HCT116 (cell line): ENCODE measurements around the gene UBE2J2. TPM values are rescaled to one million over a fixed set of nuclear protein-coding genes. Genes with fewer than 3 reads are reported as not detected.
A peak's percentile ranks its signal among the peaks of the same experiment; 100 is the strongest.

Experiments used
- ATAC-seq: fragments of 200-7000 bp; cut with Tn5 transposase; 2 replicates; pipeline ENCODE4 v1.9.1; 2020; ENCODE audit warnings: mild to moderate bottlenecking, moderate library complexity
- BruUV-seq: library from RNA; stranded (reverse); fragments of 400-500 nt; replicated peaks from 2 replicates; lab custom pipeline; 2021; lab: Mats Ljungman, UMichigan
- CTCF ChIA-PET: fragments of 300-600 bp; sonication (Branson Sonifier 250); formaldehyde crosslinking; loops from one replicate; lab custom pipeline; 2021; ENCODE audit warnings: antibody characterized with exemption; lab: Charles Lee
- POLR2A ChIA-PET: fragments of 300-600, 350-600 bp; sonication (Branson Sonifier 250); formaldehyde crosslinking; loops from one replicate; lab custom pipeline; 2021; ENCODE audit warnings: antibody characterized with exemption; lab: Charles Lee
- RAD21 ChIA-PET, 2 experiments: fragments of 300-600 bp; sonication (Branson Sonifier 250); formaldehyde crosslinking; loops; one replicate each; lab custom pipeline; 2023; ENCODE audit warnings: low total read pairs in 2 of 2; ENCODE audit not compliant: uncharacterized antibody in 2 of 2, unreplicated experiment in 2 of 2, low non-redundant PET in 1 of 2; lab: Charles Lee
- DNase-seq: peaks from one replicate; pipeline ENCODE4 v3.0.0-alpha.2; 2010; ENCODE audit warnings: low read depth, low spot score
- H2AFZ ChIP-seq: fragments of 200-600 bp; shearing (Covaris generic), sonication (generic); 2 replicates; pipeline ENCODE4 v1.6.1; 2017; ENCODE audit warnings: low read depth, mixed run types, mixed read lengths, antibody characterized with exemption, low read length; ENCODE audit not compliant: poor library complexity, severe bottlenecking
- H3K27ac ChIP-seq: 2 replicates; pipeline ENCODE4 v1.5.1; 2012; ENCODE audit warnings: low read depth, low read length
- H3K27me3 ChIP-seq: fragments of 200-600 bp; sonication (generic); 2 replicates; pipeline ENCODE4 v1.6.1; 2016; ENCODE audit warnings: mixed run types, low read length, mixed read lengths; ENCODE audit not compliant: insufficient read depth
- H3K36me3 ChIP-seq, 2 experiments: fragments of 200-500 bp in 1 of 2; fragments of 200-600 bp in 1 of 2; sonication (Bioruptor generic) in 1 of 2; sonication (generic) in 1 of 2; 2 replicates each; pipeline versions ENCODE4 v1.5.1 to v1.6.1; 2014 to 2016; ENCODE audit warnings: low read length in 2 of 2, inconsistent platforms in 1 of 2, mixed read lengths in 1 of 2, mixed run types in 1 of 2; ENCODE audit not compliant: insufficient read depth in 2 of 2, control insufficient read depth in 1 of 2
- H3K4me1 ChIP-seq, 2 experiments: fragments of 200-600 bp in 1 of 2; sonication (generic) in 1 of 2; 2 replicates each; pipeline versions ENCODE4 v1.5.1 to v1.6.1; 2012 to 2017; ENCODE audit warnings: low read length in 2 of 2, inconsistent platforms in 1 of 2, mild to moderate bottlenecking in 1 of 2, mixed read lengths in 1 of 2, mixed run types in 1 of 2, moderate library complexity in 1 of 2; ENCODE audit not compliant: insufficient read depth in 2 of 2, control insufficient read depth in 1 of 2
- H3K4me2 ChIP-seq: fragments of 200-600 bp; sonication (generic); 2 replicates; pipeline ENCODE4 v1.6.1; 2017; ENCODE audit warnings: mixed run types, low read length, mixed read lengths
- H3K4me3 ChIP-seq, 2 experiments: fragments of 200-600 bp in 1 of 2; sonication (generic) in 1 of 2; replicated peaks in 1 of 2; 2 replicates each; pipeline ENCODE4 v1.5.1; 2011 to 2016; ENCODE audit warnings: low read length in 2 of 2, control low read depth in 1 of 2, low read depth in 1 of 2, mild to moderate bottlenecking in 1 of 2, mixed read lengths in 1 of 2, mixed run types in 1 of 2
- H3K79me2 ChIP-seq: fragments of 200-600 bp; sonication (generic); 2 replicates; pipeline ENCODE4 v1.6.1; 2017; ENCODE audit warnings: mild to moderate bottlenecking, mixed run types, low read length, moderate library complexity, mixed read lengths; ENCODE audit not compliant: insufficient read depth
- H3K9ac ChIP-seq: fragments of 200-600 bp; sonication (generic); 2 replicates; pipeline ENCODE4 v1.6.1; 2016; ENCODE audit warnings: low read length, mixed read lengths
- H3K9me2 ChIP-seq: fragments of 200-600 bp; sonication (generic), shearing (Covaris generic); 2 replicates; pipeline ENCODE4 v1.6.1; 2017; ENCODE audit warnings: mixed run types, mild to moderate bottlenecking, moderate library complexity; ENCODE audit not compliant: insufficient read depth
- H3K9me3 ChIP-seq, 2 experiments: fragments of 200-500 bp in 1 of 2; fragments of 200-600 bp in 1 of 2; sonication (Bioruptor generic) in 1 of 2; sonication (generic) in 1 of 2; 2 replicates each; pipeline ENCODE4 v1.6.1; 2014 to 2017; ENCODE audit warnings: low read length in 2 of 2, mixed read lengths in 2 of 2, inconsistent platforms in 1 of 2, low read depth in 1 of 2, mild to moderate bottlenecking in 1 of 2, mixed run types in 1 of 2, moderate library complexity in 1 of 2; ENCODE audit not compliant: control insufficient read depth in 1 of 2, insufficient read depth in 1 of 2
- H4K20me1 ChIP-seq: fragments of 200-600 bp; sonication (generic), shearing (Covaris generic); 2 replicates; pipeline ENCODE4 v1.6.1; 2017; ENCODE audit warnings: mixed run types, mild to moderate bottlenecking, moderate library complexity; ENCODE audit not compliant: insufficient read depth
- CEBPB ChIP-seq: IDR thresholded peaks from 2 replicates; pipeline ENCODE4 v1.6.1; 2012; ENCODE audit warnings: low read depth
- EGR1 ChIP-seq: IDR thresholded peaks from 2 replicates; pipeline ENCODE4 v1.6.1; 2012; ENCODE audit warnings: low read depth
- EZH2 ChIP-seq: fragments of 200-600 bp; sonication (generic); IDR thresholded peaks from 2 replicates; pipeline ENCODE4 v1.6.1; 2017; ENCODE audit warnings: antibody characterized with exemption, mixed run types
- EZH2phosphoT487 ChIP-seq: fragments of 200-600 bp; IDR thresholded peaks from 2 replicates; pipeline ENCODE4 v1.6.1; 2018; ENCODE audit warnings: antibody characterized with exemption, borderline replicate concordance
- FOSL1 ChIP-seq: IDR thresholded peaks from 2 replicates; pipeline ENCODE4 v1.6.1; 2012; ENCODE audit warnings: low read depth
- JUND ChIP-seq: IDR thresholded peaks from 2 replicates; pipeline ENCODE4 v1.6.1; 2012
- POLR2A ChIP-seq: IDR thresholded peaks from 2 replicates; pipeline ENCODE4 v1.7.0; 2011; ENCODE audit warnings: borderline replicate concordance; ENCODE audit not compliant: insufficient read depth, insufficient read length; ENCODE audit errors: extremely low read depth
- POLR2AphosphoS5 ChIP-seq: IDR thresholded peaks from 2 replicates; pipeline ENCODE4 v1.6.1; 2011; ENCODE audit warnings: mild to moderate bottlenecking, low read depth, low read length, moderate library complexity
- RAD21 ChIP-seq: IDR thresholded peaks from 2 replicates; pipeline ENCODE4 v1.6.1; 2012; ENCODE audit warnings: low read depth, mild to moderate bottlenecking
- SIN3A ChIP-seq: IDR thresholded peaks from 2 replicates; pipeline ENCODE4 v1.6.1; 2012; ENCODE audit warnings: low read depth
- SP1 ChIP-seq: IDR thresholded peaks from 2 replicates; pipeline ENCODE4 v1.6.1; 2012; ENCODE audit warnings: low read depth
- SRF ChIP-seq: IDR thresholded peaks from 2 replicates; pipeline ENCODE4 v1.6.1; 2012; ENCODE audit warnings: low read depth
- TCF7L2 ChIP-seq: IDR thresholded peaks from 2 replicates; pipeline ENCODE4 v1.7.0; 2011; ENCODE audit warnings: borderline replicate concordance, inconsistent platforms; ENCODE audit not compliant: insufficient read depth, insufficient read length; ENCODE audit errors: extremely low read depth
- YY1 ChIP-seq: IDR thresholded peaks from 2 replicates; pipeline ENCODE4 v1.6.1; 2011; ENCODE audit warnings: low read length, low read depth, moderate library complexity, mild to moderate bottlenecking; ENCODE audit not compliant: insufficient replicate concordance; ENCODE audit errors: extremely low read depth
- ZFX ChIP-seq: fragments of 450-650 bp; IDR thresholded peaks from 2 replicates; pipeline ENCODE4 v1.6.1; 2017
- intact Hi-C: fragments of 100-400 bp; cut with micrococcal nuclease; formaldehyde crosslinking; loops from 2 replicates; pipeline ENCODE4 v1.10.0; 2022
- total RNA-seq: library from RNA; stranded (reverse); gene quantifications from one replicate; pipeline ENCODE4 v1.2.1, GENCODE V29; 2021; ENCODE audit not compliant: unreplicated experiment
- TF ChIP-seq, protein P1 (sequence below): IDR thresholded peaks from 2 replicates; pipeline ENCODE4 v1.6.1; 2012; ENCODE audit warnings: low read depth
- TF ChIP-seq, protein P2 (sequence below): IDR thresholded peaks from 2 replicates; pipeline ENCODE4 v1.6.1; 2012
- TF ChIP-seq, protein P3 (sequence below): IDR thresholded peaks from 2 replicates; pipeline ENCODE4 v1.6.1; 2012

Gene UBE2J2
- total RNA-seq, 1 experiment from 2014 or later = 67.7 TPM

DNA sequence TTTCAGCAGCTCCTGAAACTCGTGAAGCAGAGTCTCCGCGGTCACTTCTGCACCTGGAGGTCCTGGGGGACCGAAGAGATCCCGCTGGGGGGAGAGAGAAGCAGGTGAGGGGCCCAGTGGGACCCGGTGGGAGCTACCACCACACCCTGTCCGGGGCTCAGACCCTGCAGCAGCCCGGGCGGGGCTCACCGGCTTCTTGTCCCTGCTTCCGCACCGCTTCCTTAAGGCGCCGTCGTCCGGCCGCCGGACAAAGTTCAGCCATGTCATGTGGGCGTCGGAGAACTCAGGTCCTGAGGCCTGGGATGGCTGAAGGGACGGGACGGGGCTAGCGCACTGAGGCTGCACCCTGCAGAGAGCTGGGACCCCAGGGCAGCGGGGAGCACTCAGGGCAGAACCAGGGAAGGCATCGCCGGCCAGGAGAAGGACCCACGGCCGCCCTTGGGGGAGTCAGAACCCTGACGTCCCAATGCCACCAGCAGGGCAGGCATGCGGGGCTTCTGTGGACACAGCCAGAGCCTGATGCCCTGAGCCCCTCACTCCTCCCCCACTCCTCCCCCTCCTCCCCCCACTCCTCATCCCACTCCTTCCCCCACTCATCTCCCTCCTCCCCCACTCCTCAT, 29.4 kb downstream of the UBE2J2 start:
- no peaks in the 10 kb centered on the region for H3K36me3 ChIP-seq
- RAD21 ChIA-PET = no interaction called here
- no peak overlapping the region for H3K4me2 ChIP-seq
- H3K9me3 ChIP-seq = no peaks in the 10 kb centered on the region
- TF ChIP-seq, protein P1, sequence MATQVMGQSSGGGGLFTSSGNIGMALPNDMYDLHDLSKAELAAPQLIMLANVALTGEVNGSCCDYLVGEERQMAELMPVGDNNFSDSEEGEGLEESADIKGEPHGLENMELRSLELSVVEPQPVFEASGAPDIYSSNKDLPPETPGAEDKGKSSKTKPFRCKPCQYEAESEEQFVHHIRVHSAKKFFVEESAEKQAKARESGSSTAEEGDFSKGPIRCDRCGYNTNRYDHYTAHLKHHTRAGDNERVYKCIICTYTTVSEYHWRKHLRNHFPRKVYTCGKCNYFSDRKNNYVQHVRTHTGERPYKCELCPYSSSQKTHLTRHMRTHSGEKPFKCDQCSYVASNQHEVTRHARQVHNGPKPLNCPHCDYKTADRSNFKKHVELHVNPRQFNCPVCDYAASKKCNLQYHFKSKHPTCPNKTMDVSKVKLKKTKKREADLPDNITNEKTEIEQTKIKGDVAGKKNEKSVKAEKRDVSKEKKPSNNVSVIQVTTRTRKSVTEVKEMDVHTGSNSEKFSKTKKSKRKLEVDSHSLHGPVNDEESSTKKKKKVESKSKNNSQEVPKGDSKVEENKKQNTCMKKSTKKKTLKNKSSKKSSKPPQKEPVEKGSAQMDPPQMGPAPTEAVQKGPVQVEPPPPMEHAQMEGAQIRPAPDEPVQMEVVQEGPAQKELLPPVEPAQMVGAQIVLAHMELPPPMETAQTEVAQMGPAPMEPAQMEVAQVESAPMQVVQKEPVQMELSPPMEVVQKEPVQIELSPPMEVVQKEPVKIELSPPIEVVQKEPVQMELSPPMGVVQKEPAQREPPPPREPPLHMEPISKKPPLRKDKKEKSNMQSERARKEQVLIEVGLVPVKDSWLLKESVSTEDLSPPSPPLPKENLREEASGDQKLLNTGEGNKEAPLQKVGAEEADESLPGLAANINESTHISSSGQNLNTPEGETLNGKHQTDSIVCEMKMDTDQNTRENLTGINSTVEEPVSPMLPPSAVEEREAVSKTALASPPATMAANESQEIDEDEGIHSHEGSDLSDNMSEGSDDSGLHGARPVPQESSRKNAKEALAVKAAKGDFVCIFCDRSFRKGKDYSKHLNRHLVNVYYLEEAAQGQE = no peak
- TF ChIP-seq YY1 (no peak), RAD21 (no peak), ZFX (no peak)
- no TSS peak for BruUV-seq
- H3K4me3 ChIP-seq = no peak overlapping the region
- no peak for DNase-seq
- POLR2A ChIA-PET = no interaction called here
- CTCF ChIA-PET = no interaction called here
- no peak overlapping the region for H2AFZ ChIP-seq
- H3K9me2 ChIP-seq = no peaks in the 10 kb centered on the region
- peak; percentile 23; the same call in 1 of the 2 replicates for ATAC-seq
- H3K27ac ChIP-seq = no peak overlapping the region
- no peaks in the 10 kb centered on the region for H3K79me2 ChIP-seq
- peaks cover 0 to 9% of the 10 kb centered on the region in 2 experiments; a peak in 1 of 4 replicates for H3K4me1 ChIP-seq
- H4K20me1 ChIP-seq = no peaks in the 10 kb centered on the region
- H3K9ac ChIP-seq = no peak overlapping the region
- intact Hi-C loops = no loop called here
- H3K27me3 ChIP-seq = no peaks in the 10 kb centered on the region

DNA sequence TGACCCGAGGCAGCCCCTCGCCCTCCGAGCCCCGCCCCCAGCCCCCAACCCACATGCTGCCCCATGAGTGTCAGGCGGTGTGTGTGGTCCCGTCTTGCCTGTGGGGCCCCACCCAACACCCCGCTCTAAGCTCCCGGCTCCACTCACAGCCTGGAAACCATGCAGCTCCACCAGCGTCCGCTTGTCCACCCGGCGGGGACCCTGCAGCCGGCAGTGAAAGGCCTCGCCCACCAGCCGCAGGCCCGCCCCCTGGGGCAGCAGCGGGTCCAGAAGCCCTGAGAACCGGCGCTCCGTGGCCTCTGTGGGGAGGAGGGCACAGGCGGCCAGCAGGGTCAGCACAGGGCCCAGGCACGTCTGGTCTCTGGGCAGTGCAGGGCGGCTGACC, 29.9 kb downstream of the UBE2J2 start:
- peaks cover 0 to 11% of the 10 kb centered on the region in 2 experiments; a peak in 2 of 4 replicates for H3K4me1 ChIP-seq
- RAD21 ChIA-PET = no interaction called here
- TF ChIP-seq JUND (no peak), SP1 (no peak), RAD21 (no peak), FOSL1 (no peak), EGR1 (no peak), YY1 (no peak), POLR2AphosphoS5 (no peak), TCF7L2 (no peak), EZH2 (no peak), SRF (no peak), EZH2phosphoT487 (no peak), POLR2A (no peak), SIN3A (no peak), CEBPB (no peak), ZFX (no peak)
- TF ChIP-seq, protein P2, sequence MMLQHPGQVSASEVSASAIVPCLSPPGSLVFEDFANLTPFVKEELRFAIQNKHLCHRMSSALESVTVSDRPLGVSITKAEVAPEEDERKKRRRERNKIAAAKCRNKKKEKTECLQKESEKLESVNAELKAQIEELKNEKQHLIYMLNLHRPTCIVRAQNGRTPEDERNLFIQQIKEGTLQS = no peak
- TF ChIP-seq, protein P3, sequence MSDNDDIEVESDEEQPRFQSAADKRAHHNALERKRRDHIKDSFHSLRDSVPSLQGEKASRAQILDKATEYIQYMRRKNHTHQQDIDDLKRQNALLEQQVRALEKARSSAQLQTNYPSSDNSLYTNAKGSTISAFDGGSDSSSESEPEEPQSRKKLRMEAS = no peak

More for the DNA sequence above, 29.9 kb downstream of the UBE2J2 start:
- no peak overlapping the region for H3K4me3 ChIP-seq
- no peaks in the 10 kb centered on the region for H3K9me2 ChIP-seq
- no peak overlapping the region for H3K9ac ChIP-seq
- no peak overlapping the region for H3K4me2 ChIP-seq
- no peaks in the 10 kb centered on the region for H3K9me3 ChIP-seq
- no peaks in the 10 kb centered on the region for H3K36me3 ChIP-seq
- intact Hi-C loops = no loop called here
- ATAC-seq (no peak), DNase-seq (no peak)
- no peak overlapping the region for H2AFZ ChIP-seq
- H3K27me3 ChIP-seq = no peaks in the 10 kb centered on the region
- CTCF ChIA-PET = no interaction called here
- H3K27ac ChIP-seq = no peak overlapping the region
- POLR2A ChIA-PET = no interaction called here
- BruUV-seq = no TSS peak
- H3K79me2 ChIP-seq = no peaks in the 10 kb centered on the region
- no peaks in the 10 kb centered on the region for H4K20me1 ChIP-seq
